Calu3 (cell line): ENCODE data around the gene ARID1B. TPM values are rescaled to one million over a fixed set of nuclear protein-coding genes. Genes with fewer than 3 reads are reported as not detected.

Experiments used
- BruUV-seq: library from RNA; stranded (reverse); fragments of 400-500 nt; replicated peaks from 2 replicates; lab custom pipeline; 2021; lab: Mats Ljungman, UMichigan
- CTCF ChIA-PET: fragments of 300-600 bp; sonication (Branson Sonifier 250); formaldehyde crosslinking; loops from one replicate; lab custom pipeline; 2022; ENCODE audit warnings: antibody characterized with exemption; lab: Charles Lee
- DNase-seq: peaks from one replicate; pipeline ENCODE4 v3.0.0; 2022
- H3K27ac Mint-ChIP-seq: one replicate; pipeline ENCODE4 v1.8.0; 2022; ENCODE audit warnings: mixed read lengths; ENCODE audit not compliant: unreplicated experiment
- H3K27me3 Mint-ChIP-seq: one replicate; pipeline ENCODE4 v1.8.0; 2022; ENCODE audit warnings: mixed read lengths; ENCODE audit not compliant: unreplicated experiment
- H3K36me3 Mint-ChIP-seq: one replicate; pipeline ENCODE4 v1.8.0; 2022; ENCODE audit warnings: mild to moderate bottlenecking, moderate library complexity, mixed read lengths; ENCODE audit not compliant: insufficient read depth, unreplicated experiment
- H3K4me1 Mint-ChIP-seq: one replicate; pipeline ENCODE4 v1.8.0; 2022; ENCODE audit warnings: mild to moderate bottlenecking, low read depth, mixed read lengths; ENCODE audit not compliant: unreplicated experiment
- H3K4me3 Mint-ChIP-seq: one replicate; pipeline ENCODE4 v1.8.0; 2022; ENCODE audit warnings: mild to moderate bottlenecking, low read depth, moderate library complexity, mixed read lengths; ENCODE audit not compliant: unreplicated experiment
- H3K9me3 Mint-ChIP-seq: one replicate; pipeline ENCODE4 v1.8.0; 2022; ENCODE audit warnings: low read depth, mixed read lengths; ENCODE audit not compliant: unreplicated experiment
- CTCF ChIP-seq: fragments of 200-600 bp; IDR thresholded peaks from one replicate; pipeline ENCODE4 v1.8.0; 2022; ENCODE audit warnings: antibody characterized with exemption; ENCODE audit not compliant: unreplicated experiment
- intact Hi-C: fragments of 100-400 bp; cut with micrococcal nuclease; formaldehyde crosslinking; loops from one replicate; pipeline ENCODE4 v1.10.0; 2022; ENCODE audit not compliant: unreplicated experiment
- total RNA-seq: library from RNA; stranded (reverse); gene quantifications from 2 replicates; pipeline ENCODE4 v1.2.3, GENCODE V29; 2022

Gene ARID1B
- total RNA-seq, 1 experiment from 2014 or later, result 53.5 TPM

- Mint-ChIP-seq H3K36me3 (no peaks in the 10 kb centered on the region), H3K9me3 (no peaks in the 10 kb centered on the region), H3K4me1 (no peaks in the 10 kb centered on the region), H3K27me3 (no peaks in the 10 kb centered on the region), H3K4me3 (no peak overlapping the region), H3K27ac (no peak overlapping the region)
- BruUV-seq, result no TSS peak
- intact Hi-C loops, result no loop called here
- no peak for DNase-seq
- CTCF ChIA-PET, result no interaction called here
- TF ChIP-seq CTCF, result no peak
These were observed 75.7 kb downstream of the ARID1B start for GRCh38 chr6:156852858-156853216.

- Mint-ChIP-seq H3K4me1 (no peaks in the 10 kb centered on the region), H3K9me3 (no peaks in the 10 kb centered on the region), H3K4me3 (no peak overlapping the region), H3K36me3 (no peaks in the 10 kb centered on the region), H3K27ac (no peak overlapping the region), H3K27me3 (no peaks in the 10 kb centered on the region)
- intact Hi-C loops, result no loop called here
- CTCF ChIA-PET, result no interaction called here
- DNase-seq, result no peak
- TF ChIP-seq CTCF, result no peak
- no TSS peak for BruUV-seq
These were observed 76.6 kb downstream of the ARID1B start for GRCh38 chr6:156853733-156854132.

GRCh38 chr6:156854466-156855161, 77.4 kb downstream of the ARID1B start:
- H3K36me3 Mint-ChIP-seq, result no peaks in the 10 kb centered on the region

GRCh38 chr6:156857573-156857972, 80.4 kb downstream of the ARID1B start:
- intact Hi-C loops, result no loop called here
- CTCF ChIA-PET, result no interaction called here
- Mint-ChIP-seq H3K4me3 (no peak overlapping the region), H3K9me3 (no peaks in the 10 kb centered on the region), H3K36me3 (no peaks in the 10 kb centered on the region), H3K27ac (no peak overlapping the region), H3K4me1 (peaks cover 11% of the 10 kb centered on the region), H3K27me3 (no peaks in the 10 kb centered on the region)
- DNase-seq, result no peak
- no peak for TF ChIP-seq CTCF
- BruUV-seq, result no TSS peak

More at GRCh38 chr6:156854466-156855161, 77.4 kb downstream of the ARID1B start:
- Mint-ChIP-seq H3K4me1 (no peaks in the 10 kb centered on the region), H3K27me3 (no peaks in the 10 kb centered on the region), H3K4me3 (no peak overlapping the region), H3K9me3 (no peaks in the 10 kb centered on the region), H3K27ac (no peak overlapping the region)
- DNase-seq, result no peak
- no peak for TF ChIP-seq CTCF
- CTCF ChIA-PET, result no interaction called here
- intact Hi-C loops, result no loop called here
- no TSS peak for BruUV-seq
